SK-N-SH (cell line): ENCODE results near the gene SMCO4. TPM values are rescaled to one million over a fixed set of nuclear protein-coding genes. Genes with fewer than 3 reads are reported as not detected.

Experiments
- CTCF ChIA-PET: fragments of 300-600, 350-600 bp; formaldehyde crosslinking; extraction: SDS; loops from one replicate; lab custom pipeline; 2021; lab: Yijun Ruan, JAX
- POLR2A ChIA-PET: fragments of 350-600 bp; sonication (Branson Sonifier 250); formaldehyde crosslinking; extraction: SDS; loops from one replicate; lab custom pipeline; 2020; ENCODE audit warnings: antibody characterized with exemption, inconsistent platforms; lab: Yijun Ruan, JAX
- DNase-seq: peaks from one replicate; pipeline ENCODE4 v3.0.0; 2012
- H2AFZ ChIP-seq: fragments of 200-600 bp; sonication (generic); 2 replicates; pipeline ENCODE4 v1.8.1; 2016; ENCODE audit warnings: antibody characterized with exemption, mild to moderate bottlenecking, low read depth
- H3F3A ChIP-seq: fragments of 200-600 bp; sonication (generic); replicated peaks from 2 replicates; pipeline ENCODE3; 2016; ENCODE audit warnings: antibody characterized with exemption, mild to moderate bottlenecking; ENCODE audit not compliant: insufficient read depth
- H3K27ac ChIP-seq, 2 experiments: fragments of 200-500 bp in 1 of 2; fragments of 200-600 bp in 1 of 2; sonication (Bioruptor generic) in 1 of 2; sonication (generic), shearing (Covaris generic) in 1 of 2; 2 replicates each; pipeline versions ENCODE4 v1.5.1 to v1.6.1; 2014 to 2016; ENCODE audit warnings: low read depth in 2 of 2, inconsistent platforms in 1 of 2, low read length in 1 of 2, mild to moderate bottlenecking in 1 of 2, mixed read lengths in 1 of 2
- H3K27me3 ChIP-seq: fragments of 200-600 bp; sonication (generic), shearing (Covaris generic); 2 replicates; pipeline ENCODE4 v1.6.1; 2016; ENCODE audit warnings: mixed run types; ENCODE audit not compliant: insufficient read depth
- H3K36me3 ChIP-seq, 2 experiments: fragments of 200-500 bp in 1 of 2; fragments of 200-600 bp in 1 of 2; sonication (Bioruptor generic) in 1 of 2; sonication (generic) in 1 of 2; replicated peaks in 1 of 2; 2 replicates each; pipeline versions ENCODE3 to v1.5.1; 2014 to 2016; ENCODE audit warnings: low read length in 1 of 2, mild to moderate bottlenecking in 1 of 2; ENCODE audit not compliant: insufficient read depth in 2 of 2, control insufficient read depth in 1 of 2
- H3K4me1 ChIP-seq, 2 experiments: fragments of 200-500 bp in 1 of 2; fragments of 200-600 bp in 1 of 2; sonication (Bioruptor generic) in 1 of 2; sonication (generic), shearing (Covaris generic) in 1 of 2; 2 replicates each; pipeline versions ENCODE4 v1.5.1 to v1.6.1; 2014 to 2016; ENCODE audit warnings: low read depth in 1 of 2, low read length in 1 of 2, mixed run types in 1 of 2; ENCODE audit not compliant: insufficient read depth in 2 of 2, control insufficient read depth in 1 of 2
- H3K4me2 ChIP-seq: fragments of 200-600 bp; sonication (generic), shearing (Covaris generic); 2 replicates; pipeline ENCODE4 v1.6.1; 2017; ENCODE audit warnings: mixed run types
- H3K4me3 ChIP-seq, 2 experiments: fragments of 200-500 bp in 1 of 2; fragments of 200-600 bp in 1 of 2; sonication (Bioruptor generic) in 1 of 2; sonication (generic), shearing (Covaris generic) in 1 of 2; 2 replicates each; pipeline versions ENCODE4 v1.5.1 to v1.8.1; 2014 to 2016; ENCODE audit warnings: low read depth in 2 of 2, inconsistent platforms in 1 of 2, low read length in 1 of 2, mild to moderate bottlenecking in 1 of 2, mixed read lengths in 1 of 2, moderate library complexity in 1 of 2
- H3K79me2 ChIP-seq: fragments of 200-600 bp; sonication (generic); 2 replicates; pipeline ENCODE4 v1.8.1; 2017; ENCODE audit warnings: mild to moderate bottlenecking; ENCODE audit not compliant: insufficient read depth
- H3K9ac ChIP-seq: fragments of 200-600 bp; sonication (generic); 2 replicates; pipeline ENCODE4 v1.6.1; 2017; ENCODE audit warnings: mixed run types
- H3K9me2 ChIP-seq: fragments of 200-600 bp; sonication (generic); 2 replicates; pipeline ENCODE4 v1.6.1; 2017; ENCODE audit warnings: mixed run types
- H3K9me3 ChIP-seq: fragments of 200-600 bp; sonication (generic); 2 replicates; pipeline ENCODE4 v1.6.1; 2017; ENCODE audit warnings: mixed run types, mild to moderate bottlenecking, moderate library complexity
- H4K20me1 ChIP-seq: fragments of 200-600 bp; sonication (generic); 2 replicates; pipeline ENCODE4 v1.6.1; 2017; ENCODE audit warnings: mild to moderate bottlenecking, mixed run types; ENCODE audit not compliant: insufficient read depth
- CHD2 ChIP-seq: fragments of 150-350 bp; IDR thresholded peaks from 2 replicates; pipeline ENCODE4 v1.6.1; 2018; ENCODE audit warnings: low read length; ENCODE audit not compliant: partially characterized antibody
- EZH2phosphoT487 ChIP-seq: fragments of 200-600 bp; sonication (generic); IDR thresholded peaks from 2 replicates; pipeline ENCODE4 v1.6.1; 2017; ENCODE audit warnings: low read depth, mixed run types, mild to moderate bottlenecking, antibody characterized with exemption, moderate library complexity, borderline replicate concordance
- MAX ChIP-seq: IDR thresholded peaks from 2 replicates; pipeline ENCODE4 v1.4.0; 2012; ENCODE audit warnings: low read depth
- MEF2A ChIP-seq: IDR thresholded peaks from 2 replicates; pipeline ENCODE4 v1.4.0; 2012; ENCODE audit warnings: low read depth, borderline replicate concordance
- NFIC ChIP-seq: IDR thresholded peaks from 2 replicates; pipeline ENCODE4 v1.4.0; 2012; ENCODE audit warnings: borderline replicate concordance
- NRF1 ChIP-seq: IDR thresholded peaks from 2 replicates; pipeline ENCODE4 v1.6.1; 2012; ENCODE audit warnings: low read depth, mild to moderate bottlenecking, low read length
- REST ChIP-seq: IDR thresholded peaks from 2 replicates; pipeline ENCODE4 v1.6.1; 2012; ENCODE audit warnings: mild to moderate bottlenecking, low read depth, low read length, moderate library complexity
- SIN3A ChIP-seq: IDR thresholded peaks from 2 replicates; pipeline ENCODE4 v1.6.1; 2012; ENCODE audit warnings: low read depth, mild to moderate bottlenecking, low read length, moderate library complexity, borderline replicate concordance
- SMC3 ChIP-seq: IDR thresholded peaks from 2 replicates; pipeline ENCODE4 v1.6.1; 2012; ENCODE audit warnings: low read depth, low read length, improper control_type of control experiment
- TAF1 ChIP-seq: IDR thresholded peaks from 2 replicates; pipeline ENCODE4 v1.6.1; 2012; ENCODE audit warnings: low read depth, mild to moderate bottlenecking, low read length, moderate library complexity, borderline replicate concordance
- TCF12 ChIP-seq: IDR thresholded peaks from 2 replicates; pipeline ENCODE4 v1.4.0; 2012
- YY1 ChIP-seq: IDR thresholded peaks from 2 replicates; pipeline ENCODE4 v1.4.0; 2012; ENCODE audit warnings: low read depth, mild to moderate bottlenecking
- WGBS: methylation state at CpG from one replicate; pipeline ENCODE4 v1.1.6; 2017; ENCODE audit warnings: low lambda C conversion rate; 5-methylcytosine and 5-hydroxymethylcytosine counted together
- polyA plus RNA-seq, 3 experiments: library from polyadenylated mRNA; depleted of rRNA; stranded (reverse); fragments of >200 nt; gene quantifications; 2 replicates each; pipeline ENCODE4 v1.2.3, GENCODE V29; 2012

The SMCO4 gene
- polyA plus RNA-seq, 1 of the 3 experiments (the other 2 are of a cell fraction): 9.0 TPM

- Histone ChIP-seq H3K4me2 (no peak overlapping the region), H3K4me1 (no peaks in the 10 kb centered on the region)
- 67% methylated on average over 1 of the region's 1 CpG for WGBS
Observed at GRCh38 chr11:93572171-93572570, 29.0 kb upstream of the SMCO4 start.

GRCh38 chr11:93571612-93572011 is 28.4 kb upstream of the SMCO4 start:
- WGBS: 76% methylated on average over 7 of the region's 7 CpGs
- H3K9me3 ChIP-seq: no peaks in the 10 kb centered on the region
- ChIA-PET CTCF (no interaction called here), POLR2A (no interaction called here)
- no peak overlapping the region for H3K4me3 ChIP-seq
- H3K79me2 ChIP-seq: no peaks in the 10 kb centered on the region
- H4K20me1 ChIP-seq: no peaks in the 10 kb centered on the region
- H3K9me2 ChIP-seq: no peaks in the 10 kb centered on the region
- H3K27ac ChIP-seq: no peak overlapping the region
- no peak for TF ChIP-seq EZH2phosphoT487
- TF ChIP-seq YY1: no peak
- TF ChIP-seq MAX: no peak
- TF ChIP-seq NRF1: no peak
- no peak overlapping the region for H3K9ac ChIP-seq
- no peak for DNase-seq
- no peaks in the 10 kb centered on the region for H3K27me3 ChIP-seq
- H2AFZ ChIP-seq: no peak overlapping the region
- H3K36me3 ChIP-seq: no peaks in the 10 kb centered on the region
- no peak overlapping the region for H3K4me2 ChIP-seq
- no peaks in the 10 kb centered on the region for H3F3A ChIP-seq
- H3K4me1 ChIP-seq: no peaks in the 10 kb centered on the region

More at GRCh38 chr11:93572171-93572570, 29.0 kb upstream of the SMCO4 start:
- POLR2A ChIA-PET: no interaction called here
- Histone ChIP-seq H3K79me2 (no peaks in the 10 kb centered on the region), H3K9ac (no peak overlapping the region), H4K20me1 (no peaks in the 10 kb centered on the region), H3F3A (no peaks in the 10 kb centered on the region), H3K27me3 (no peaks in the 10 kb centered on the region), H2AFZ (no peak overlapping the region), H3K27ac (no peak overlapping the region), H3K9me2 (no peaks in the 10 kb centered on the region), H3K36me3 (no peaks in the 10 kb centered on the region), H3K9me3 (no peaks in the 10 kb centered on the region), H3K4me3 (no peak overlapping the region)
- CTCF ChIA-PET: no interaction called here
- no peak for DNase-seq
- TF ChIP-seq TAF1: no peak
- no peak for TF ChIP-seq NFIC

- no peaks in the 10 kb centered on the region for H3K4me1 ChIP-seq
- WGBS: 37% methylated on average over 5 of the region's 5 CpGs
- POLR2A ChIA-PET: no interaction called here
- no peaks in the 10 kb centered on the region for H3F3A ChIP-seq
- no peak overlapping the region for H3K4me3 ChIP-seq
- no peaks in the 10 kb centered on the region for H3K27me3 ChIP-seq
- no peak overlapping the region for H2AFZ ChIP-seq
- no peak for TF ChIP-seq MAX
- no peak for TF ChIP-seq SMC3
- TF ChIP-seq MEF2A: no peak
- no peak for TF ChIP-seq CHD2
- TF ChIP-seq TCF12: no peak
- no peak for TF ChIP-seq SIN3A
- TF ChIP-seq REST: no peak
- TF ChIP-seq, all 33 proteins: peak for 0
- Histone ChIP-seq H3K4me2 (no peak overlapping the region), H4K20me1 (no peaks in the 10 kb centered on the region), H3K27ac (no peak overlapping the region), H3K9ac (no peak overlapping the region), H3K9me3 (no peaks in the 10 kb centered on the region), H3K79me2 (no peaks in the 10 kb centered on the region), H3K9me2 (no peaks in the 10 kb centered on the region), H3K36me3 (no peaks in the 10 kb centered on the region)
- CTCF ChIA-PET: no interaction called here
- DNase-seq: no peak
Observed at GRCh38 chr11:93570759-93571413, 27.7 kb upstream of the SMCO4 start.
